GM18502 (cell line): ENCODE measurements around the gene CCDC50.
A peak's percentile ranks its signal among the peaks of the same experiment; 100 is the strongest.

Experiments
- ATAC-seq: cut with Tn5 transposase; IDR thresholded peaks from one replicate; pipeline ENCODE4 v1.9.1; 2021; ENCODE audit warnings: mild to moderate bottlenecking; ENCODE audit not compliant: unreplicated experiment, poor library complexity

The CCDC50 gene

DNA sequence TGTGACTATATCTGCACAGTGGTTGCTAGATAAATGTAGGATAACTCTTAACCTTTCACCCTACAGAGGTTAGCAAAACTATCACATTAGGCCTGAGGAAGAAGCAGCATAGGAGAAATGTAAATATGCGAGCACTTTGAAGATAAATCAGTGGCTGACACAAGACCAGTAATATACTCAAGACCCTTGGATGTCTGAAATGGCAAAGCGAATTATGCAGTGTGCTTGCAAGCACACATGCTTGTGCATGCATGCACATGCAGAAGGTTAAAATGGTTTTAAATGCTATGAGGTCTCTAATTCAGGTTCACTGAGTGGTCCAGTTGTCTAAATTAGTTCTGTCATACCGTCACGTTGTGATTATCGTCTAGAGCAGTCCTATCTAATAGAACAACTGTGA lies 14.7 kb downstream of the CCDC50 start:
- no peak for ATAC-seq

GRCh38 chr3:191345334-191345733 lies 16.1 kb downstream of the CCDC50 start:
- ATAC-seq: no peak

GRCh38 chr3:191347228-191347627 lies 18.0 kb downstream of the CCDC50 start:
- no peak for ATAC-seq

DNA sequence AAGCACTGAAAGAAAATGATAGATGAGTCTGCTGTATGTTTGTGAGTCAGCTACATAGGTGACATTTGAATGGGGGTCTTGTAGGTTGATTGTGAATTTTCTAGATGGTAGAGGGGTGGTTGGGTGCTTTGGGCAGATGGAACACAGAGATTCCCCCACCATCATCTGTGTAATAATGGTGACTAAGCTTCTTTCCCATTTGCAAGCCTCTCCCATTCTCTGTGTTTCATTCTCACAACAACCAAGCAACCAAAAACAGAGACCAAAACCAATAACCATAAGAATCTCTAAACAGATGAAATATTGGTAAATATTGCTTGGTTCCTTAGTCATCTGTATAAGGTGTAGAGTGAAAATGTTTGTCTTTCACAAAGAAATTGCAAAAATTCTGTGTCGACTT lies 18.9 kb downstream of the CCDC50 start:
- peak; percentile 43 for ATAC-seq

DNA sequence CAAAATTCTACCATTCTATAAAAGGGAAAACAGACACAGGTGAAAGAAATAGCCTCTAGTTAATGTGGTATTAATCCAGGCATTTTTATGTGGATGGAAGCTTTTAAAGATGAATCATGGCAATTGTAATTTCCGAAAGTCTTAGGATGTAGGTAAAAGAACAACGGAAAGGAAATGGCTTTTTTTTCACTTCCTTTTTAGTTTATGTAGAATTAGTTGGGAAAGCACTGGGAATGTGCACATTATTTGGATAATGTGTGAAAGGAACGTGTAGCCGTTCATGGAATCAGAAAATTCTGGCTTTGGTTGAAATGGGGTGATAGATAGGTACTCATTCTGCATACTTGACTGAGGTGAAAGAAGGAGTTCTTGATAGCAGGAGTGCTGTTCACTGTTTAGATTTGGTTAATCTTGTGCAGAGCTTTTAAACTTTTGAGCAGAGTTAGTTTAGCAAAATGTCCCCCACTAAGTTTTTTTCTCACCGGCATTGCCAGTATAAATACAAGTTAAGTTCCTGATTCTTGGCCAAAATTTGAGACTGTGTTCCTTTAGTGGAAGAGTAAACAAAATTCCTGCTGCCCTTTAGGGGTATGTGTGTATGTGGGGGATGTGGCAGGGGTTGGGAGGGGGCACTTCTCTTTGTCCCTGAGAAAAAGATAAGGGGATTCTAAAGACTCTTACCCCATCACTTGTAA lies 21.3 kb downstream of the CCDC50 start:
- no peak for ATAC-seq

DNA sequence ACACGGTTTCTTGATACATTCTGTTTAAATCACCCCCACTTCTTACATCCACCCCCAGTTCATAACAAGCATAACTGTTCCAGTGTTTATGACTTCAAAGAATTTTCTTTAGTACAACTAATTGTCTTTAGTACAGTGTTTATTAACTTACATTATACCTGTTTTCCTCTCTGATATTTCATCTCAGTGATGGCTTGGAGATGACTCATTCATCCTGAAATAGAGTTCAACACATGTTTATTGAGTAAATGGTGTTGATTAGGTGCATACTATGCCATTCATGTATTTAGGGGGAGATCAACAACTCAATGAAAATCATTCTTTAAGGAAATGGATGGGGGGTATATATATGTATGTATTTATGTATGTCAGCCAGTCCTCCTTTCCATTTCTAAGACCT lies 22.8 kb downstream of the CCDC50 start:
- ATAC-seq: no peak

DNA sequence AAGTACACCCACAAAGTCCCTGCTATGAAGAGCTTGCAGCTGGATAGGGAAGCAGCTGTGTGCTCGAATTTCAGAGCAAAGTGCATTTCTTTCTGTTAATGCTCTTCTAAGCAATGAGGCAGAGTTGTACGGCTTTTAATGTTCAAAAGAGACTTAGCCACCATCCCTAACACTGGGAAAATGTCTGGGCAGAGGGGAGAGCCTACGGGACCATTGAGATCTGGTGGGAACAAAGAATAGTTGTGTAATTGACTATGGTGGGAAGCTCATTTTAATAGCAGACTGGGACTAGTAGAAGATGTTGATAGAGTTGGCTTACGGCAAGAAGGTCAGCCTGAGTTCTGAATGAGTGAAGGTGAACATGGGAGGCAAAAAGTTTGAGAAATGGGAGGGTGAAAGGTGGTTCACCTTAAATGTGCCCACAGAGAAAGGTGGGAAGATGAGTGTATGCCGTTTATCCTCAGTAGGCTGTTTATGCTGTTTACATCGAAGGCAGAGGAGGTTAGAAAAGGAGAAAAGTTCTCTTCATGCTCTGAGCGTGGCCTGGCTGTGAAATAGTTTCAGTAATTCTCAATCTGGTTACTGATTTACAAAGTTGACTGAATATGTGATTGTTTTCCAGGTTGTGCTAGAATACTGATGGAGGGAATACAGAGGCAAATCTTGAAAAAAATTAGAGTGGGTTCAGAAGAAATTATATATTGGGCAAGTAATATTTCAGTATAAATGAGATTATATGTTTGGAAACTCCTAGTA lies 24.0 kb downstream of the CCDC50 start:
- no peak for ATAC-seq

DNA sequence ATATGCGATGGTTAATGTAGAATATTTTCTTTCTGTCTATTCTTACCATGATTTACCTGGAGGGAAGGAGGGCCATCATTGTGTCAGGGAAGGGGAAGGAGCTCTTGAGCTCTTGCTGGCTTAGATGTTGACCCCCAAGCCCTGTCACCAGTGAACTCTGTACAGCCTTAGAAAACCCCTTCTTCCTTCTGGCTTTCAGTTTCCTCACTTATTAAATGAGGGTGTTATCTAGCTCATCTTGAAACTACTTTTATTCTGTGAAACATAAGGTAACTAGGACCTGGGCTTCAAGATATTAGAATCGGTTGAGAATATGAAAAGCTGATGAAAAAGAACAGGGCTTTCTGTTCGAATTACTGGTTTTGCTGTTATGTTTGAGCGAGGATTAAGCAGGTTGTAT lies 26.2 kb downstream of the CCDC50 start:
- ATAC-seq: peak; percentile 82

GRCh38 chr3:191356631-191357439 lies 27.6 kb downstream of the CCDC50 start:
- ATAC-seq: no peak

DNA sequence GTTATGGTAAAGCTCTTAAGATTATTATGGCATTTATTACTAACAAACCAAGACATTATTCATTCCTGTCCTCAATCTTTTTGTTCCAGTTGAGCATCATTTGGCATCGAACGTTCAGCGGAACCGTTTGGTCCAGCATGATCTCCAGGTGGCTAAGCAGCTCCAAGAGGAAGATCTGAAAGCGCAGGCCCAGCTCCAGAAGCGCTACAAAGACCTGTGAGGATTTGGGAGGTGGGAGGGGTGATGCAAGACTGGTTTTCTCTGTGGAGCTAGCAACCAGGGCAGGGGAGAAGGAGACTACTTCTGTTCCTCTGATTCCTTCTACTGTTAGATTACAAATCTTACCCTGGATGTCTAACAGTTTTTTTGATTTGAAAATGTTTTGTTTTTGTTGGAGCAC lies 28.7 kb downstream of the CCDC50 start:
- ATAC-seq: no peak

DNA sequence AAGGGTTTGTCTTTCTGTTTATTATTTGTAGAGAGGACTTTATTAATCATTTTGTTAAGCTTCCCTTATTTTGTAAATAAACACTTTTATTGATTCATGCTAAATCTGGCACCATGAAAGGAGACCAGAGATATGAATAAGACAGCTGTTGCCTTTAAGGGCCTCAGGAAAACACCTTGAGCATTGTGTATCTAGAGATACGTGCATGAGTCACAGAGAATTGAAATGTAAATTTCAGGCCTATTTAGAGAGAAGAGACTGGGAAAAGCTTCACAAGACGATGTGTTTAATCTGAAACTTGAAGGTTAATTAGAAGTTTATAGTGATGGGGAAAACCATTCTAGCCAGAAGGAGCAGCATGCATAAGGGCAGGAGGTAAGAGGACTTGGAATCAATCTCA lies 29.7 kb downstream of the CCDC50 start:
- peak; percentile 41 for ATAC-seq

- no peak for ATAC-seq
Observed at GRCh38 chr3:191360620-191361019, 31.4 kb downstream of the CCDC50 start.

- ATAC-seq: no peak
Observed at GRCh38 chr3:191361456-191361855, 32.3 kb downstream of the CCDC50 start.

DNA sequence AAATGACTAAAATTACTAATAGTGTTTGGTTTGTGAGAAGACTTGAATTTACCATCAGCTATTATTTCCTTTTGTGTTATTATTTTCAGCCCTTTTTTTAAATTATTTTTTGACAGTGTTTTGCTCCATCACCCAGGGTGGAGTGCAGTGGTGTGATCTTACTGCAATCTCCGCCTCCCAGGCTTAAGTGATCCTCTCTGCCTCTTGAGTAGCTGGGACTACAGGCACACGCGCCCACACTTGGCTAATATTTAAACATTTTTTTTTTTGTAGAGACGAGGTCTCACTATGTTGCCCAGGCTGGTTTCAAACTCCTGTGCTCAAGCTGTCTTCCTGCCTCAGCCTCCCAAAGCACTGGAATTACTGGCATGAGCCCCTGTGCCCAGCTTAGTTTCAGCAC lies 32.8 kb downstream of the CCDC50 start:
- ATAC-seq: no peak

DNA sequence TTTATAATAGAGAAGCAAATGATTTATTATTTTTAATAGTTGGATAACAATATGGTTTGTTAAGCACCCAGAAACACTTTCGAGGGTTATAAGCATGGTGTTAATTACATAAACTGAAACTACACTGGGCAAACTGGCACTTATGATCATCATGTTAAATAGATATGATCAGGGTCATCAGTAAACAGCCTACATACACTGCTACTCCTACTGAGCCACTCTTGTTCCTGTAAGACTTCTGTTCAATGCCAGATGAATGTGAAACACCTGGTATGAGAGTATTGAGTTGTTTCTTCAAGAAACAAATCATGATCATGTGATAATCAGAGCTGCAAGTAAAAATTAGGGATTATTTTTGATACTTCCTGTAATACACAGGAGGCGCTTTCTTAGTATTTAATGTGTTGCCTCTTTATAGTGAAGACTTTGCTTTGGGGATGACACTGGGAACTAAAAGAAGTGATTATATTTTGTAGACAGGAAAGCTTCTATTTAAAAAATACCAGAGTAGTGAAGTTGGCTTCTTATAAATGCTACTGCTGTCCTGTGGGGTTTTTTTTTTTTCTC lies 33.4 kb downstream of the CCDC50 start:
- no peak for ATAC-seq

DNA sequence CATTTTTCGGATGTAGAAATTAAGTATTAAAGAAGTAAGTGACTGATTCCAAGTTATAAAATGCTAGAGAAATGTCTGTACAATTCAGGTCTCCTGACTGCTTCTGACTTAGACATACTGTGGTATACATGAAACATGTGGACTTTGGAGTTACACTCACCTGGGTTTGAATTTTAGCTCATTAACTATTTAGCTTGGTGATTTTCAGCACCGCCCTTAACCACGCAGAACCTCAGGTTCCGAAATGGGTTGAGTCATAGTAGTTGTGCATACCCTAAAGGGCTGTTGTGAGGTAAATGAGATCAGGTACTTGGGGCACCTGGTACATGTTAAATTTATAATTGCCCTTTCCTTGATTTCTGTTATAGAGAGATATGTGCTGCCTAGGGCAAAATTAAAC lies 34.0 kb downstream of the CCDC50 start:
- ATAC-seq: no peak

DNA sequence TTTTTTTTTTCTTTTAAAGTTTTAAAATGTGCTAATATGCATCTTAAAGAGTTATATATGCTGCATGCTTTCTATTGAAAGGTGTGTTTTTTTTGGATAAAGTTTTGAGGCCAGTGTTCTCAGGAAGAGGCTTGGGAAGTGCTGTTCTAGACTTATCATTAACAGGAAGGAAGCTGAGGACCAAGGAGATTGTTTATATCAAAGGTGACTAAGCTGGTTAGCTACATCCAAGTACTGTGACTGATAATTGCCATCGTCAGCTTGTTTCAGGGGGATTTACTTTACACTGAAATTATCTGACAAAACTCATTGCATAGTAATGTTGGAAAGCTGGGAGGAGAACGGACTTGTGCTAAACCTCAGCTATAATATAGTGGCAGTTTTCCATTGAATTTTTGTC lies 37.5 kb downstream of the CCDC50 start:
- ATAC-seq: no peak

- no peak for ATAC-seq
Observed at GRCh38 chr3:191368755-191369615, 39.8 kb downstream of the CCDC50 start.

DNA sequence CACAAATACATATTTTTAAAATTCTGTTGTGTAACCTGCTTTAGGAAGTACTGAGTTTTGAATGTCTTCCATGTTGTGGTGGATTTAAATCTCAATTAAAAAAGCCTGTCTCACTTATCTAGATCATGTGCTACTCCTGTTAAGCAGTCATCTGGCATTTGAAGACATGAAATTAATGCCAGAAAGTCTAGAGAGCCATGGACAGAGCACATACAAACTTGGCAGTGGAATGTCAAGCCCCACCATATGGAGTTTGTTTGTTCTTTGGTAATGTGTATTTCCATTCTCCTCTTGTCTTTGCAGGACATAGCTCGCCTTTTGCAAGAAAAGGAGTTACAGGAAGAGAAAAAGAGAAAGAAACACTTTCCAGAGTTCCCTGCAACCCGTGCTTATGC lies 40.4 kb downstream of the CCDC50 start:
- no peak for ATAC-seq

DNA sequence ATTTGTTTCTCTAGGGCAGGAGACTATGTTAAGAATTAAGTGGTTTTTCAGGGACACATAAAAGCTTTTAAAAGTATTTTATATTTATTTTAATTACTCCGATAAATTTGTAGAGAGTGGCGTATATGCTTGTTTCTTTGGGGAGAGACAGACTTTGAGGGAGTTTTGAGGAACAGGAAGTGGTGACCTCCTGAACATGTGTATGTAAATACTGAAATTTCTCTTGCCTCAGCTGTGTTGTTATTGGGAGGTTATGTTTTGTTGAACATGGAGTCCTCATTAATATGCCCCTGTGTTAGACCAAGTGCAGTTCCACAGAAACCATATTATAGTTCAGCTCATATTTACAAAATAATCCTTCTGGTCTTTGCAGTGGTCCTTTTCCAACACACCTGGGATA lies 42.9 kb downstream of the CCDC50 start:
- no peak for ATAC-seq
